ENCODE results near the gene IGFL4. TPM values are rescaled to one million over a fixed set of nuclear protein-coding genes. Genes with fewer than 3 reads are reported as not detected.

Gene IGFL4
- total and polyA plus RNA-seq, 9 of the 15 experiments (the other 6 are each of a cell fraction or from before 2014, with no cell fraction given): not detected

- Histone ChIP-seq H3K79me2 (ENCODE audit: control insufficient read depth, insufficient read depth, low read length) (no peaks in the 10 kb centered on the region), H3K36me3 (ENCODE audit: control insufficient read depth, insufficient read depth, low read length) (peaks cover 14% of the 10 kb centered on the region; the same call in 1 of the 3 replicates), H3K9me3 (replicated peaks; ENCODE audit: control insufficient read depth, insufficient read depth, low read depth, low read length) (no peaks in the 10 kb centered on the region), H3K4me1 (replicated peaks in 1 of 2; ENCODE audit: control insufficient read depth in 2 of 2, insufficient read depth in 2 of 2, low read length in 2 of 2) (peaks cover 8 to 38% of the 10 kb centered on the region in 2 experiments; a peak in 4 of 5 replicates), H2AFZ (ENCODE audit: low read depth, low read length) (no peak overlapping the region), H3K4me3 (no peak overlapping the region), H3K9me1 (ENCODE audit: control insufficient read depth, insufficient read depth, low read length) (no peaks in the 10 kb centered on the region), H4K20me1 (replicated peaks; ENCODE audit: control insufficient read depth, insufficient read depth, low read length) (peaks cover 2% of the 10 kb centered on the region; the same call in 1 of the 2 replicates), H3K27me3 (ENCODE audit: control insufficient read depth in 2 of 2, insufficient read depth in 2 of 2, low read length in 2 of 2) (no peaks in the 10 kb centered on the region), H3K27ac (ENCODE audit: extremely low read depth, low read depth, low read length) (no peak overlapping the region), H3K4me2 (ENCODE audit: insufficient read depth, low read length) (no peak overlapping the region), H3K9ac (ENCODE audit: insufficient read depth in 1 of 2, low read depth in 2 of 2, low read length in 2 of 2) (no peak overlapping the region)
- intact Hi-C loops (cut with micrococcal nuclease): loop anchor here (5.0 kb wide), 1 partner anchor 108 kb away; the partner anchor contains the start of gene NANOS2
- in situ Hi-C loops (cut with MboI): no loop called here
- ATAC-seq (no peak), DNase-seq (ENCODE audit: extremely low read depth in 1 of 4, low spot score in 3 of 4) (no peak), FAIRE-seq (no peak)
- POLR2A ChIA-PET: interaction anchor here (1.0 kb wide), 1 partner anchor 9 kb away, joined by 3 read pairs; no protein-coding TSS in a partner anchor
- CTCF ChIA-PET (ENCODE audit: low intra/inter-chr PET ratio): interaction anchor here (0.6 kb wide), 1 partner anchor 53 kb away, joined by 3 read pairs; no protein-coding TSS in a partner anchor
- 74% methylated on average over 7 of the region's 7 CpGs for WGBS (ENCODE audit: insufficient coverage, low coverage, missing lambda C conversion rate)
- TF ChIP-seq ELF4 (CRISPR knock-in tag; IDR thresholded peaks at IDR 0.05) (no peak), FOXA3 (CRISPR knock-in tag; conservative IDR thresholded peaks at IDR 0.05 in 1 of 2, IDR thresholded peaks at IDR 0.05 in 1 of 2) (no peak), TAF1 (IDR thresholded peaks at IDR 0.05; ENCODE audit: control insufficient read depth, extremely low read depth, insufficient read depth, low read length, severe bottlenecking) (no peak), GABPA (tag; conservative IDR thresholded peaks at IDR 0.05; ENCODE audit: low read depth) (no peak), NCOR1 (IDR thresholded peaks at IDR 0.05) (no peak), MXI1 (IDR thresholded peaks at IDR 0.05; ENCODE audit: low read depth, low read length) (no peak), ZBTB11 (CRISPR knock-in tag; IDR thresholded peaks at IDR 0.05) (no peak), CHD2 (IDR thresholded peaks at IDR 0.05; ENCODE audit: low read depth, low read length) (no peak), ZNF696 (CRISPR knock-in tag; conservative IDR thresholded peaks at IDR 0.05) (no peak), RAD21 (CRISPR knock-in tag; conservative IDR thresholded peaks at IDR 0.05 in 1 of 2, IDR thresholded peaks at IDR 0.05 in 1 of 2) (no peak), FOXA1 (IDR thresholded peaks at IDR 0.05; ENCODE audit: borderline replicate concordance) (no peak), RNF2 (IDR thresholded peaks at IDR 0.05) (no peak), ATF1 (CRISPR knock-in tag; IDR thresholded peaks at IDR 0.05) (no peak), ATF1 (tag; IDR thresholded peaks at IDR 0.05) (no peak)
- TF ChIP-seq, protein P1, sequence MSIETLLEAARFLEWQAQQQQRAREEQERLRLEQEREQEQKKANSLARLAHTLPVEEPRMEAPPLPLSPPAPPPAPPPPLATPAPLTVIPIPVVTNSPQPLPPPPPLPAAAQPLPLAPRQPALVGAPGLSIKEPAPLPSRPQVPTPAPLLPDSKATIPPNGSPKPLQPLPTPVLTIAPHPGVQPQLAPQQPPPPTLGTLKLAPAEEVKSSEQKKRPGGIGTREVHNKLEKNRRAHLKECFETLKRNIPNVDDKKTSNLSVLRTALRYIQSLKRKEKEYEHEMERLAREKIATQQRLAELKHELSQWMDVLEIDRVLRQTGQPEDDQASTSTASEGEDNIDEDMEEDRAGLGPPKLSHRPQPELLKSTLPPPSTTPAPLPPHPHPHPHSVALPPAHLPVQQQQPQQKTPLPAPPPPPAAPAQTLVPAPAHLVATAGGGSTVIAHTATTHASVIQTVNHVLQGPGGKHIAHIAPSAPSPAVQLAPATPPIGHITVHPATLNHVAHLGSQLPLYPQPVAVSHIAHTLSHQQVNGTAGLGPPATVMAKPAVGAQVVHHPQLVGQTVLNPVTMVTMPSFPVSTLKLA (conservative IDR thresholded peaks at IDR 0.05): no peak
- no TSS peak for BruUV-seq (replicated peaks)
Measured at GRCh38 chr19:46020819-46021125, 20.0 kb downstream of the IGFL4 start.
